B cell (primary cell): ENCODE measurements around the gene TATDN2.

Experiments used
- CTCF ChIP-seq: fragments of 200-600 bp; IDR thresholded peaks from one replicate; pipeline ENCODE4 v1.8.0; 2022; ENCODE audit warnings: antibody characterized with exemption, mild to moderate bottlenecking
- EZH2 ChIP-seq: IDR thresholded peaks from 2 replicates; pipeline ENCODE4 v1.6.1; 2012; ENCODE audit warnings: borderline replicate concordance, low read depth, mild to moderate bottlenecking, moderate library complexity, low read length; ENCODE audit not compliant: insufficient read depth, poor library complexity, severe bottlenecking

DNA sequence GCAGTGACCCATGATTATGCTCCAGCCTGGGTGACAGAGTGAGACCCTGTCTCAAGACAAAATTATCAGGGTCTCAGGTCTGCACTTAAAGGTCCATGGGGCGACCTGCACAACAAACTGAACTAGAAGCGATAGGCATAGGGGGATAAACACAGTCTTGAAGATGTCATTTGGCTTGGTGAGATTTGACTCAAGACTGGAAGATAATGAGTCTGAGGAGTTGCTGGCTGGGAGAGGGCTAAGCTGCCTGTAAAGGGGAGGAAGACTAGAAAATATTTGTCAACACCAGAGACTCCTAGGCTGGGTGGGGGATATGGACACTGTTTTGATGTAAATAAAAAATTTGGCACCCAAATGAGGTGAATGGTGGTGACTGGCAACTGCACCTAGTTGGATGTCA lies 24.7 kb downstream of the TATDN2 start:
- TF ChIP-seq CTCF (no peak), EZH2 (no peak)
